Kidney (tissue), 14 donors: ENCODE data around the gene SERPINH1. TPM values are rescaled to one million over a fixed set of nuclear protein-coding genes. Genes with fewer than 3 reads are reported as not detected.

Experiments used
- DNase-seq, 5 donors: peaks; one replicate each; pipeline ENCODE4 v3.0.0-alpha.2; 2013 to 2020
- FAIRE-seq: peaks from 2 replicates; lab custom pipeline; 2012; peaks lifted over from hg19 to GRCh38; lab: Jason Lieb, UNC
- H3K27ac ChIP-seq, 2 donors: one replicate each; pipeline ENCODE4 v1.7.0; 2013; ENCODE audit warnings: low read depth in 2 of 2, low read length in 2 of 2, inconsistent platforms in 1 of 2
- H3K27me3 ChIP-seq: one replicate; pipeline ENCODE4 v1.7.1; 2013; ENCODE audit warnings: low read length, inconsistent platforms; ENCODE audit not compliant: control insufficient read depth, insufficient read depth
- H3K36me3 ChIP-seq, 3 donors: one replicate each; pipeline versions ENCODE4 v1.7.0 to v1.7.1; 2013; ENCODE audit warnings: low read length in 3 of 3, control low read depth in 1 of 3, inconsistent platforms in 1 of 3; ENCODE audit not compliant: insufficient read depth in 3 of 3, control insufficient read depth in 2 of 3
- H3K4me1 ChIP-seq, 3 donors: one replicate each; pipeline versions ENCODE4 v1.7.0 to v1.7.1; 2013; ENCODE audit warnings: low read length in 3 of 3, inconsistent platforms in 1 of 3, low read depth in 1 of 3; ENCODE audit not compliant: control insufficient read depth in 2 of 3, insufficient read depth in 2 of 3
- H3K4me3 ChIP-seq, 3 donors: one replicate each; pipeline versions ENCODE4 v1.7.0 to v1.8.1; 2013; ENCODE audit warnings: low read length in 3 of 3, control low read depth in 1 of 3, inconsistent platforms in 1 of 3
- H3K9ac ChIP-seq, 3 donors: one replicate each; pipeline versions ENCODE4 v1.7.0 to v1.7.1; 2013; ENCODE audit warnings: low read length in 3 of 3, control low read depth in 1 of 3, inconsistent platforms in 1 of 3
- H3K9me3 ChIP-seq, 3 donors: one replicate each; pipeline versions ENCODE4 v1.7.0 to v1.7.1; 2013; ENCODE audit warnings: low read length in 3 of 3, control low read depth in 1 of 3, inconsistent platforms in 1 of 3; ENCODE audit not compliant: control insufficient read depth in 2 of 3, insufficient read depth in 1 of 3
- intact Hi-C: fragments of 100-400 bp; cut with DNase I; formaldehyde crosslinking; loops from one replicate; pipeline ENCODE4 v1.11.1; 2022
- polyA plus RNA-seq: library from polyadenylated mRNA; stranded (reverse); fragments of 350-450 nt; fragmentation: Illumina TruSeq; extraction: RNeasy Lipid Tissue Mini Kit (QIAGEN cat#74804); gene quantifications from one replicate; pipeline ENCODE4 v1.2.3, GENCODE V29; 2014; ENCODE audit warnings: low read depth, low replicate concordance; ENCODE audit not compliant: insufficient read depth
- total RNA-seq: library from RNA; stranded (reverse); fragmentation: NEBNext Ultra II Directional; extraction: Animal tissue kit (Norgen Biotek cat#: 25700); gene quantifications from one replicate; pipeline ENCODE4 v1.2.1, GENCODE V29; 2021
- TF ChIP-seq, protein P1 (sequence below): IDR thresholded peaks from 3 replicates; pipeline ENCODE4 v1.5.1; 2012; ENCODE audit warnings: mild to moderate bottlenecking, moderate library complexity, borderline replicate concordance; ENCODE audit not compliant: insufficient read depth; ENCODE audit errors: extremely low read depth
- donor health status: control.
- donor health status: control.
- donor health status: control.
- donor health status: control.
- donor health status: control.
- donor health status: DM: yes; HTN: yes; CAD: no.
- donor health status: Normal renal cell carcinoma (clear cell type).

The SERPINH1 gene
- total and polyA plus RNA-seq, 2 donors from 2014 or later: 81.1 to 104 TPM

DNA sequence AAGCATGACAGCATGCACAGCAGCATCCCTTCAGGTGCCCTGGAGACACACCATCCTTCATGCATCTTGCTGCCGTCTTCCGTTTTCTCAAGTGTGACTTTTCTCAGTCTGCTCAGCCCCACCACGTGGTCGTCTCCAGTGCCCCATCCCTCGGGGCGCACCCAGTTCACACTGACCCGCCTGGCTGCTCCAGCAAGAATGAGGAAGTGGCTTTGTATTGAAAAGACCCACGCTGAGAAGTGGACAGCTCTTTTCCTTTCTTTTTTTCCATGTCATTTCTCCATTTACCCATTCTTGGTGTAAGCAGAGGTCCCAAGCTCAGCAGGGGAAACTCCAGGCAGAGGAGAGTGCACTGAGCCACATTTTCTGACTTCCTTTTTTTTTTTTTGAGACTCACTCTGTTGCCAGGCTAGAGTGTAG, 14.5 kb downstream of the SERPINH1 start:
- H3K9ac ChIP-seq: no peak overlapping the region
- H3K27me3 ChIP-seq: no peaks in the 10 kb centered on the region
- DNase-seq (peak in 4 of 5 donors; percentile 66 to 95 (median 84)), FAIRE-seq (no peak)
- H3K4me3 ChIP-seq: peak overlapping the region in 1 of 3 donors; percentile 35
- H3K36me3 ChIP-seq: peaks cover 0 to 17% (median 15%) of the 10 kb centered on the region in 3 donors
- TF ChIP-seq, protein P1, sequence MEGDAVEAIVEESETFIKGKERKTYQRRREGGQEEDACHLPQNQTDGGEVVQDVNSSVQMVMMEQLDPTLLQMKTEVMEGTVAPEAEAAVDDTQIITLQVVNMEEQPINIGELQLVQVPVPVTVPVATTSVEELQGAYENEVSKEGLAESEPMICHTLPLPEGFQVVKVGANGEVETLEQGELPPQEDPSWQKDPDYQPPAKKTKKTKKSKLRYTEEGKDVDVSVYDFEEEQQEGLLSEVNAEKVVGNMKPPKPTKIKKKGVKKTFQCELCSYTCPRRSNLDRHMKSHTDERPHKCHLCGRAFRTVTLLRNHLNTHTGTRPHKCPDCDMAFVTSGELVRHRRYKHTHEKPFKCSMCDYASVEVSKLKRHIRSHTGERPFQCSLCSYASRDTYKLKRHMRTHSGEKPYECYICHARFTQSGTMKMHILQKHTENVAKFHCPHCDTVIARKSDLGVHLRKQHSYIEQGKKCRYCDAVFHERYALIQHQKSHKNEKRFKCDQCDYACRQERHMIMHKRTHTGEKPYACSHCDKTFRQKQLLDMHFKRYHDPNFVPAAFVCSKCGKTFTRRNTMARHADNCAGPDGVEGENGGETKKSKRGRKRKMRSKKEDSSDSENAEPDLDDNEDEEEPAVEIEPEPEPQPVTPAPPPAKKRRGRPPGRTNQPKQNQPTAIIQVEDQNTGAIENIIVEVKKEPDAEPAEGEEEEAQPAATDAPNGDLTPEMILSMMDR: no peak
- intact Hi-C loops: no loop called here
- H3K27ac ChIP-seq: peak overlapping the region in 1 of 2 donors; percentile 18
- H3K4me1 ChIP-seq: peaks cover 0 to 9% (median 0%) of the 10 kb centered on the region in 3 donors
- H3K9me3 ChIP-seq: no peaks in the 10 kb centered on the region

DNA sequence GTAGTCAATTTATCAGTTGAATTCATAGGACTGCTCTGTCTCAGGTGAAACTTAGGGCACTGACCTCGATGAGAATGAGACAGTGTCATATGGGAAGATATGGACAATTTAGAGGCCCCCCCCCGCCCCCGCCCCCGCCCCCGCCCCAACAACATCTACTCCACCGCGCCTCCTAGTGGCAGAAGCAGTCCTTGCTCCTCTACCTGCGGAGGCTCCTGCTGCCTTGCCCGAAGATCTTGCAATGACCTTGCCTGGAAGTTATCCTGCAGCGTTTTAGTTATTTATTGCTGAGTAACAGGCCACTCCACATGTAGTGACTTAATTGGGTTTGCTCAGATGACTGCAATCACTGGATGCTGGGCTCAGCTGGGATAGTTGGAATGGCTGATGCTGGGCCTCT, 15.2 kb downstream of the SERPINH1 start:
- intact Hi-C loops: no loop called here
- H3K36me3 ChIP-seq: peaks cover 0 to 11% (median 10%) of the 10 kb centered on the region in 3 donors
- DNase-seq (peak in 2 of 5 donors; percentile 61 to 64), FAIRE-seq (no peak)
- TF ChIP-seq, protein P1: peak; percentile 60
- H3K4me3 ChIP-seq: no peak overlapping the region
- H3K9me3 ChIP-seq: no peaks in the 10 kb centered on the region
- peaks cover 0 to 11% (median 0%) of the 10 kb centered on the region in 3 donors for H3K4me1 ChIP-seq
- H3K27me3 ChIP-seq: no peaks in the 10 kb centered on the region
- H3K9ac ChIP-seq: no peak overlapping the region
- H3K27ac ChIP-seq: peak overlapping the region in 1 of 2 donors; percentile 18

DNA sequence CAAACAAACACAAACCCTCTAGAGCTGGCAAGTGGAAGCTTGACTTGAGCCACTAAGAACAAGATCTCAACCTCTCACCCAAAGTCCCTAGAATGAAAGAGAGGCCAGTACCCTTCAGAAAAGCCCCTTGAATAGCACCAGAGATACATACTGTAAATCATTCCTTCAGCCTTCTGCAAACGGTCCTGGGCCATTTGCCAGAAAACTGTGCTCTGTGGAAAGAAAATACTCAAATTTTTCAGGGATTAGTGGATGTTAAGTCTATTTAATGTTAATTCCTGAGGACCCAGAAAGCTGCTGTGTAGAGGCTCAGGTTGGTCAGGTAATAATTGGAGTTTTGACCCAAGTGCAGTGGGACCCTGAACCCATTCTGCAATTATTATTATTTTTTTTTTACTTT, 16.9 kb downstream of the SERPINH1 start:
- H3K27me3 ChIP-seq: no peaks in the 10 kb centered on the region
- no peak for DNase-seq
- H3K36me3 ChIP-seq: no peaks in the 10 kb centered on the region
- no peak overlapping the region for H3K4me3 ChIP-seq
- intact Hi-C loops: no loop called here
- no peak overlapping the region for H3K27ac ChIP-seq
- peaks cover 0 to 18% (median 2%) of the 10 kb centered on the region in 3 donors for H3K4me1 ChIP-seq
- H3K9me3 ChIP-seq: no peaks in the 10 kb centered on the region
- no peak overlapping the region for H3K9ac ChIP-seq
- TF ChIP-seq, protein P1: no peak
- FAIRE-seq: no peak

DNA sequence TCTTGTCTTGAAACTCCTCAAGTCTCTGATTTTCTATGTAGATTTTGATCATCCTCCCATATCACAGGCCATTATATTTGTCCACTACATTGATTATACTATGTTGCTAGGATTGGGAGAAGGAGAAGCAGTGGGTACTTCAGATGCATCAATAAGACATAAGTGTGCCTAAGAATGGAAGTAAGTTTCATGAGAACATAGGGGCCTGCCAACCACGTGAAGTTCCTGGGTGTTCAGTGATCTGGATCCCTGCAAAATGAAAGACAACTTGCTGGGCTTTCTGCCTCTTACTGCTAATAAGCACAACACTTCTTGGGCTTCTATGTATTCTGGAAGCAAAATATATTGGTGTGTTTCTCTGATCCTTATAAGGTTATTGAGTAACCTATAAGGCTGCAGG, 17.8 kb downstream of the SERPINH1 start:
- Histone ChIP-seq H3K4me1 (peaks cover 0 to 18% (median 4%) of the 10 kb centered on the region in 3 donors), H3K27me3 (no peaks in the 10 kb centered on the region), H3K27ac (no peak overlapping the region), H3K9me3 (no peaks in the 10 kb centered on the region), H3K4me3 (no peak overlapping the region), H3K9ac (peak overlapping the region in 1 of 3 donors; percentile 46), H3K36me3 (no peaks in the 10 kb centered on the region)
- intact Hi-C loops: no loop called here
- FAIRE-seq: no peak
- TF ChIP-seq, protein P1: no peak
- DNase-seq: no peak
